Measurements from ENCODE around the gene TBC1D10A. TPM values are rescaled to one million over a fixed set of nuclear protein-coding genes. Genes with fewer than 3 reads are reported as not detected.
A peak's percentile ranks its signal among the peaks of the same experiment; 100 is the strongest.

Gene TBC1D10A
- total RNA-seq, 2 experiments from 2014 or later = 20.5 to 21.1 TPM

DNA sequence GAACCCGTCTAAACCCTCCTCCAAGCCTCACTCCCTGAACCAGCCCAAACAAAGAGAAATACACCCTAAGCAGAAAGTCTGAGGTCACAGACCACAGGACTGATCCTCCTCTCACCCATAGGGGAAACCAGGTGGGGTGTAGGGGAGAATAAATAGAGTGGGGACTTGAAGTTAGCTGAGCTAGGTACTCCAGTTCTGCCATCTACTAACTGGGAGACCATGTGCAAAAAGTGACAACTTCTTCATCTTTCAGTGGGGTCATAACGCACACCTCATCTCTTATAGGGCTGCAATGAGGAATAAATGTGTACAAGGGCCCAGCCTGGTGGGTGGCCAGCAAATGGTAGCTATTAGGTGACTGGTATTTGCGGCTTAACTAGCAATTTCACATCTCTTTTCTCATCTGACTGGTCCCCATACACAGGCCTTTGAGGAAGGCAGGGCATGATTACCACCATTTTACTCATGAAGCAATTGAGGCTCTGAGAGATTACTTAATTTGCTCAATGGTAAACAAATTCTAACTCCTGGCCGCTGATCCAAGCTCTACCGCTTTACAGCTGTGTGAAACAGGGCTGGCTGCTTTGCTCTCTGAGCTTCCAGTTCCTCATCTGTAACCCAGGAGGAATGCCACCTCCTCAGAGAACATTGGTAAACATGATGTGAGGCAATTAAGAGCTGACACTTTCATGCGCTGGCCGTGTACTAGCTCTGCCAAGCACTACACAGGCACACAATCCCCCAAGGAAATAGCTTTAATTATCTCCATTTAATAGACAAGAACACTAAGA is 16.6 kb downstream of the TBC1D10A start:
- DNase-seq = peak; percentile 52
- H3K9me3 Mint-ChIP-seq = no peaks in the 10 kb centered on the region
- POLR2A ChIA-PET = interaction anchor here (0.8 to 8.7 kb wide), 6 partner anchors 9 to 30 kb away, joined by 3 to 68 read pairs (median 3); partner anchors contain the start of genes CASTOR1 and TBC1D10A
- H3K4me3 Mint-ChIP-seq = peak overlapping the region; percentile 4
- TF ChIP-seq, protein P1, sequence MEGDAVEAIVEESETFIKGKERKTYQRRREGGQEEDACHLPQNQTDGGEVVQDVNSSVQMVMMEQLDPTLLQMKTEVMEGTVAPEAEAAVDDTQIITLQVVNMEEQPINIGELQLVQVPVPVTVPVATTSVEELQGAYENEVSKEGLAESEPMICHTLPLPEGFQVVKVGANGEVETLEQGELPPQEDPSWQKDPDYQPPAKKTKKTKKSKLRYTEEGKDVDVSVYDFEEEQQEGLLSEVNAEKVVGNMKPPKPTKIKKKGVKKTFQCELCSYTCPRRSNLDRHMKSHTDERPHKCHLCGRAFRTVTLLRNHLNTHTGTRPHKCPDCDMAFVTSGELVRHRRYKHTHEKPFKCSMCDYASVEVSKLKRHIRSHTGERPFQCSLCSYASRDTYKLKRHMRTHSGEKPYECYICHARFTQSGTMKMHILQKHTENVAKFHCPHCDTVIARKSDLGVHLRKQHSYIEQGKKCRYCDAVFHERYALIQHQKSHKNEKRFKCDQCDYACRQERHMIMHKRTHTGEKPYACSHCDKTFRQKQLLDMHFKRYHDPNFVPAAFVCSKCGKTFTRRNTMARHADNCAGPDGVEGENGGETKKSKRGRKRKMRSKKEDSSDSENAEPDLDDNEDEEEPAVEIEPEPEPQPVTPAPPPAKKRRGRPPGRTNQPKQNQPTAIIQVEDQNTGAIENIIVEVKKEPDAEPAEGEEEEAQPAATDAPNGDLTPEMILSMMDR (IDR thresholded peaks at IDR 0.05) = no peak
- H3K27ac Mint-ChIP-seq = peak overlapping the region; percentile 85
- H3K4me1 Mint-ChIP-seq (ENCODE audit: low read depth) = peaks cover 91% of the 10 kb centered on the region
- H3K27me3 Mint-ChIP-seq = no peaks in the 10 kb centered on the region
- intact Hi-C loops (cut with micrococcal nuclease) = loop anchor here (2.0 kb wide), 1 partner anchor 15 kb away; no protein-coding TSS in a partner anchor
- peak; percentile 43 for ATAC-seq
- peaks cover 14% of the 10 kb centered on the region for H3K36me3 Mint-ChIP-seq (ENCODE audit: low read depth)
- CTCF ChIA-PET = interaction anchor here (1.2 to 9.5 kb wide), 4 partner anchors 9 to 21 kb away, joined by 3 to 81 read pairs (median 4); partner anchors contain the start of genes CASTOR1 and TBC1D10A

DNA sequence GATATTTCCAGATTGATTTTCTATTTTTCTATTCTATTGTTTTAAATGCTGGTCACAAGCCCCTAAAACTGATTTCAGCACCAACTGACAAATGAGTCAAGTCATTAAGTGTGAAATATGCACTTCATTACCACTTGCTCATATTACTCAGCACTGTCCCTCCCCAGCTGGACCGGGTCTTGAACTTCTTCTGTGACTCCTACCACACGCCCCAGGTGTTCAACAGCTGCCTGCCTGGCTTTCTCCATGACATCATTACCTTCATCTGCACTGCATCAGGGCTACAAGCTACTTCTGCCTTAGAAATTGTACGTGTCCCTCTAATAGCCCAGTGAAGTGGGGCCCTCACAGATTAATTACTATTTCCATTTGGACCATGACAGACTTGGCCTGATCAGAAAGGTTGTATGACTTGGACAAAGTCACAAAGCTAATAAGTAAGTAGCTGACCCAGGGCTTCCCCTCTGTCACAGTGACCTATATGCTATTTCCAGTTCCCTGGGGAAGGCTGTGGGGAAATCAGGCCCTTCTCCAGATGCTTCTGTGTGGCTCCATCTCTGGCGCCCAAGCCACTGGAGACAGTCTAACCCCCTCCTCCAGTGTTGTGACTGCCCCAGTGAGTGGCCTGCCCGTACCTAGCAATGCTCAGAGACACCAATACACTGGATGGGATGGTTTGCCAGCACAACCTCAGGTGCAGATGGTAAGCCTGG is 18.1 kb downstream of the TBC1D10A start:
- peak; percentile 79 for DNase-seq
- TF ChIP-seq, protein P1 (IDR thresholded peaks at IDR 0.05) = no peak
- no peak overlapping the region for H3K4me3 Mint-ChIP-seq
- POLR2A ChIA-PET = interaction anchor here (1.1 to 8.7 kb wide), 4 partner anchors 15 to 17 kb away, joined by 3 to 68 read pairs (median 6); partner anchors contain the start of gene TBC1D10A
- H3K4me1 Mint-ChIP-seq (ENCODE audit: low read depth) = peaks cover 91% of the 10 kb centered on the region
- intact Hi-C loops (cut with micrococcal nuclease) = no loop called here
- CTCF ChIA-PET = interaction anchor here (1.2 to 9.5 kb wide), 4 partner anchors 12 to 19 kb away, joined by 3 to 81 read pairs (median 4); partner anchors contain the start of gene CASTOR1
- H3K9me3 Mint-ChIP-seq = no peaks in the 10 kb centered on the region
- H3K27ac Mint-ChIP-seq = peak overlapping the region; percentile 85
- H3K36me3 Mint-ChIP-seq (ENCODE audit: low read depth) = peaks cover 8% of the 10 kb centered on the region
- H3K27me3 Mint-ChIP-seq = no peaks in the 10 kb centered on the region
- ATAC-seq = peak; percentile 15

DNA sequence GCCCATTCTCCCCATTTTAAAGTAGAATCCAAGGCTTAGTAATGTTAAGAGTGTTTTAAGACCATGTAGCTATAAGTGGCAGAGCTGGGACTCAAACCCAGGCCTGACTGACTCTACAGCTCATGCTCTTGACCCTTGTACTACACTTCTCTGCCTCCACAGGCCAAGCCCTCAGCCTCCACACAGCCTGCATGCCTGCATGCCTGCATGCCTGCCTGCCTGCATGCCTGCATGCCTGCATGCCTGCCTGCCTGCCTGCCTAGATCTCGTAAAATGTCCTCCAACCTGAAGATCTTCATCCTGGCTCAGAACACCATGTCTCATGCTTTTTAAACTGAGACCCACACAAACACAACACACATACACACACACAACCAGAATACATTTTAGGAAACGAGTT is 18.6 kb downstream of the TBC1D10A start:
- intact Hi-C loops (cut with micrococcal nuclease) = no loop called here
- peak overlapping the region; percentile 85 for H3K27ac Mint-ChIP-seq
- H3K4me3 Mint-ChIP-seq = no peak overlapping the region
- H3K9me3 Mint-ChIP-seq = no peaks in the 10 kb centered on the region
- H3K36me3 Mint-ChIP-seq (ENCODE audit: low read depth) = peaks cover 8% of the 10 kb centered on the region
- DNase-seq (no peak), ATAC-seq (no peak)
- ChIA-PET CTCF (interaction anchor here (1.2 to 9.5 kb wide), 3 partner anchors 12 to 19 kb away, joined by 3 to 81 read pairs (median 3); partner anchors contain the start of gene CASTOR1), POLR2A (interaction anchor here (1.1 to 1.9 kb wide), 2 partner anchors 16 to 18 kb away, joined by 6 read pairs; no protein-coding TSS in a partner anchor)
- TF ChIP-seq, protein P1 (IDR thresholded peaks at IDR 0.05) = no peak
- H3K4me1 Mint-ChIP-seq (ENCODE audit: low read depth) = peaks cover 95% of the 10 kb centered on the region
- no peaks in the 10 kb centered on the region for H3K27me3 Mint-ChIP-seq

DNA sequence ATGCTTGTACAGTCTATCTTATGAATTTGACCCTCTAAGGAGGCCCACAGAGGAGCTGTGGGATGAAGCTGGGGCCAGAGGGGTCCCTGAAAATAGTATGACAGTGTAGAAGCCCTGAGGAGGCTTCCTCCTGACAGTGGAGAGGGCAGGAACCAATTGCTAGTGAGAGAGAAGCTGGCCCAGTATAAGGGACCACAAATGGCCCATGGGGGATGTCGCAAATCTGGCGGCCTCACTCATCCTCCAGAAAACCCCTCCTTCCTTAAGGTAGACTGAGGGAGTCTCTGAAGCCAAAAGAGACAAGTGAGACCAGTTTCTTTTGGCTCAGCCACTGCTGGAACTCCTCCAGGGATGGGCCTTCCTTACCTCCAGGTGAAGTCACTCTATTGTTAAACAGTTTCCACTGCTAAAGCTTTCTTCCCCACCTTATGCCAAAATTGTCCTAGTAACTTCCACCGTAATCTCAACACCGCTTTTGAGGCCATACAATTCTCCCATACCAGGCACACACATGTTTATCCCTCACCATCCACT is 19.6 kb downstream of the TBC1D10A start:
- CTCF ChIA-PET = interaction anchor here (0.9 to 9.5 kb wide), 4 partner anchors 11 to 80 kb away, joined by 3 to 81 read pairs (median 4); partner anchors contain the start of genes CASTOR1 and RNF215
- intact Hi-C loops (cut with micrococcal nuclease) = no loop called here
- H3K36me3 Mint-ChIP-seq (ENCODE audit: low read depth) = peaks cover 6% of the 10 kb centered on the region
- TF ChIP-seq, protein P1 (IDR thresholded peaks at IDR 0.05) = no peak
- H3K9me3 Mint-ChIP-seq = no peaks in the 10 kb centered on the region
- no peak for ATAC-seq
- no peak for DNase-seq
- POLR2A ChIA-PET = interaction anchor here (1.1 to 1.9 kb wide), 4 partner anchors 16 to 90 kb away, joined by 4 to 6 read pairs (median 4); partner anchors contain the start of gene SEC14L2
- H3K4me3 Mint-ChIP-seq = peak overlapping the region; percentile 67
- H3K27me3 Mint-ChIP-seq = no peaks in the 10 kb centered on the region
- H3K4me1 Mint-ChIP-seq (ENCODE audit: low read depth) = peaks cover 95% of the 10 kb centered on the region
- H3K27ac Mint-ChIP-seq = peak overlapping the region; percentile 96
